SIG-M5 treated with dmso at 0.1 percent for 504 hours (cell line): ENCODE results near the gene IHH.

Experiments
- DNase-seq: peaks from one replicate; lab custom pipeline; 2025; ENCODE audit not compliant: unreplicated experiment; lab: John Stamatoyannopoulos, UW

Gene IHH

GRCh38 chr2:219020604-219021365, 39.9 kb downstream of the IHH start:
- peak; percentile 15 for DNase-seq

GRCh38 chr2:219019436-219019835, 41.3 kb downstream of the IHH start:
- DNase-seq = no peak

DNA sequence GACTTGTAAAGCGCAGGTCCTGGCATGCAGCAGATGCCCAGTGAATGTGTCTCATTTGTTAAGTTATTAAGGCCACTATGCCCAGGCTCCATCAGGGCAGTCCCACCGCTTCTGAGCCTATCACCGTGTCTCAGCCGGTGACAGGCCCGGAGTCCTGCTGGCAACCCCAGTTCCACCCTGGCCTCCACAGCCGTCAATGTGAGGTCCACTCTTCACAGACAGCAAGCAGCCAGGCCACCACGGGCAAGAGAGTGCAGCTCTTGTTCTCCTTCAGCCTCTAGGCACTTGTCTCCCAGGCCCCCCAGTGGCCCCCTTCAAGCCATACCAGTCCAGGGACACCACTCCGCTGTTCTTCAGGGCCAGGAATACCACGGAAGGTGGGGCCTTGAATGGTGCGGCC, 42.0 kb downstream of the IHH start:
- DNase-seq = no peak

DNA sequence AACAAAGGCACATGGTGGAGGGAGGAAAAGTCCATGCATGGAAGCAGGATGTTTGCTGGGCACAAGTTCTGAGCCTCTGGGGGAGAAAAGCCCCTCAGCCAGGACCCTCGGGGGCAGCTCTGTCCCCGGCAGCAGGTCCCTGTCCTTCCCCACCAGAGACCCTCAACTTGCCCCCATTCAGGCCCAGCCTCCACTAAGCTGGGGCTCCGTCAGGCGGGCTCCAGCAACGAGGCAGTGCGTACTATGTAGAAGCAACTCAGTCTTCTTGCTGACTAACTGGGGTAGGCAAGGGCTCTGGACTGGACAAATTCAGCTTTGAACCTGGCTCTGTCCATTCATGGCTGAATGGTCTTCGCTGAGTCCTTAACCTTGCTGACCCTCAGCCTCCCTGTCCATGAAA, 42.4 kb downstream of the IHH start:
- DNase-seq = no peak

- no peak for DNase-seq
Measured at GRCh38 chr2:219017201-219017931, 43.4 kb downstream of the IHH start.

DNA sequence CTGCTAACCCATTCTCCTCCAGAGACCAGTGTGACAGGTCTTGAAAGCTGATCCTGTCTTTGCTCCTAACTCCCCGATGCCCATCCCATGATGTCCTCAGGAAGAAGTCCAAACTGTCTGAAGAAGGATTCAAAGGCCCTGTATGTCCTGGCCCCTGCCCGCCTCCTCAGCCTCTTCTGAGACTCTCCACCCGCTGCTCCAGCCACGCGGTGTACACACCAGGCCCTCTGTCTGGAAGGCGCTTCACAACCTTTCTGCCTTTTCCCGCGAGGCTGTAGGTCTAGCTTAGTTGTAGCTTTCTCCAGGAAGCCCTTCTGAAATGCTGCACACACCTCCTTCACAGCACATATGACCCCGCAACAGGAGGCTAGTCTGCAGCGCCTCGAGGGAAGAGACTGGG, 44.0 kb downstream of the IHH start:
- DNase-seq = no peak

GRCh38 chr2:219010873-219011272, 49.8 kb downstream of the IHH start:
- no peak for DNase-seq

DNA sequence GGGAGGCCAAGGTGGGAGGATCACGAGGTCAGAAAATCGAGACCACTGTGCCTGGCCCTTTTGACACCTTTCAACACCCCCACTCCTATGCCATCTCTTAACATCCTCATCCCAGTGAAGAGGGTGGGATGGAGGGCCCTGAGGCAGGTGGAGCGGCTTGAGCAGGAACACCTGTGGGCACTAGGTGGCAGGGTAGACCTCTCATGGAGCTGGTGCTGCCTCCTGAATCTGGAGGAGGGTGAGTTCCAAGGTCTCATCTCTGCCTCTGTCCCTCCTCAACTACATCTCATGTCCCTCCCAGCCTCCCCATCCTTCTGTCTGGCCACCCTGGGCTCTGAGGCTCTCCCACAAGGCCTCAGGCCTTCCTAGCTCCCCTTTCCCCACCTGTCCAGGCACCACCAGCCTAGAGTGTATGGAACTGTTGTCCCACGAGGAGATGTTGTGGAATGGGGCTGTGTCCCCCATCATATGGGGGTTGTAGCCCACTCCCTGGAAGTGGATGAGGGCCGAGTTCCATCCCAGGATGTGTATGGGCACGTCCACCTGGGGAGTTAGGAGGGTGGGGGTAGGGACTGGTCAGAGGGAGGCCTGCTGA, 50.5 kb downstream of the IHH start:
- no peak for DNase-seq

DNA sequence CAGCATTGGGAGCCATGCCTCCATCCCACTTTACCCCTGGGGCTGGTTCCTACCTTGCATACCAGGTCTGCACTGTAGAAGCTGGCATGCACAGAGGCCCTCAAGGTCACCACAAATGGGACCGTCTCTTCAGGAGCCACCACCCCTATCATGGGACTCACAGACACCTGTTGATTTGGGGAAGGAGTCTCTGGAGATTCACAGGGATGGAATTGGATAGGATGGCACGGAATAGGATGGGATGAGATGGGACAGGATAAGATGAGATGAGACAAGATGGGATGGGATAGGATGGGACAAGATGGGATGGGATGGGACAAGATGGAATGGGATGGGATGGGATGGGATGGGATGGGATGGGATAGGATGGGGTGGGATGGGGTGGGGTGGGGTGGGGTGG, 51.4 kb downstream of the IHH start:
- no peak for DNase-seq
